Stimulated activated memory B cell treated with anti-CD40 and anti-IgM and Interleukin-4, amounts not matched to agents 10 μg/mL and 1 μg/mL and 100 μg/mL, for 72 hours (primary cell): ENCODE data around the gene CCDC60.

ENCODE experiments used
- ATAC-seq: fragments of 150-1000 bp; cut with Tn5 transposase; 2 replicates; pipeline ENCODE4 v1.10.0; 2021
- H3K27ac Mint-ChIP-seq: one replicate; pipeline ENCODE4 v1.8.0; 2022; ENCODE audit warnings: mild to moderate bottlenecking, mixed read lengths
- H3K27me3 Mint-ChIP-seq: one replicate; pipeline ENCODE4 v1.8.0; 2022; ENCODE audit warnings: mixed read lengths
- H3K36me3 Mint-ChIP-seq: one replicate; pipeline ENCODE4 v1.8.0; 2022; ENCODE audit warnings: mixed read lengths
- H3K4me1 Mint-ChIP-seq: one replicate; pipeline ENCODE4 v1.8.0; 2022; ENCODE audit warnings: mixed read lengths
- H3K4me3 Mint-ChIP-seq: one replicate; pipeline ENCODE4 v1.8.0; 2022; ENCODE audit warnings: mild to moderate bottlenecking, moderate library complexity, mixed read lengths
- H3K9me3 Mint-ChIP-seq: one replicate; pipeline ENCODE4 v1.8.0; 2022; ENCODE audit warnings: mixed read lengths

Gene CCDC60

DNA sequence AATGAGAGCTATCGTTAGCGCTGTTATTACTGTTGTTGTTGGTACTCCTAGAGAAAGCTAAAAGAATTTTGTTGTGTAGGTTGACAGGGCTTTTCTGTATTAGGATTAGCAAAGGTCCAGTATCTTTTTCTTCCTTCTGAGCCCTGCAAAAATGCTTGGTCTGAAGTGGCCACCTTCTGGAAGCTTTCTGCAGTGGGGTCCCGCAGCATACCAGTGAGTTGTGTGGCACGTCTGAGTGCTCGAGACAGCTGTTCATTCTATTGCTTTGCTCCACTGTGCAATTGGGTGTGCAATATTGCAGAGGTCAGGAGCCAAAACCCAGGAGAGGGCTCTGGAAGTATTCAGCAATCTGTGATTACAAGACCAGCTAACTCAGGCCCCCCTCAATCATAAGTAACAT lies 57.1 kb downstream of the CCDC60 start:
- H3K27ac Mint-ChIP-seq: no peak overlapping the region
- H3K36me3 Mint-ChIP-seq: no peaks in the 10 kb centered on the region
- peaks cover 4% of the 10 kb centered on the region for H3K9me3 Mint-ChIP-seq
- ATAC-seq: no peak
- H3K27me3 Mint-ChIP-seq: peaks cover 7% of the 10 kb centered on the region
- no peak overlapping the region for H3K4me3 Mint-ChIP-seq
- no peaks in the 10 kb centered on the region for H3K4me1 Mint-ChIP-seq

DNA sequence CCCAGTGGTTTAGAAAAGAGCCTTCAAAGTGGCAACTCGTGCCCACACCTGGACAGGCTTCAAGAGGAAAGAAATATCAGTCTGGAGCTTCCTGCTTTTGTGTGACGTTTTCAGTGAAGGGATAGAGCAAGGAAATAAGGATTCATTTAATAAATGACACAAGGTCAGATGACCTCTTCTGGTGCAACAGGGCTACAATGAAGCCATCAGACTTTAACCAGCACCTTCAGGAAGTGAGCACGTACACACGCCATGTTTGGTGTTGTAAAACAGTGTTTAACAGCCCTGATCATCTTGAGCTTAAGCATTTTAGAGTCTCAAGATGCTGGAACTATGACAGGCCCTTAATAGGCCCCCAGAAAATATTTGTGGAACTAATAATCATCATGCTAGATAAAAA lies 59.1 kb downstream of the CCDC60 start:
- no peaks in the 10 kb centered on the region for H3K9me3 Mint-ChIP-seq
- H3K4me1 Mint-ChIP-seq: no peaks in the 10 kb centered on the region
- no peak for ATAC-seq
- H3K36me3 Mint-ChIP-seq: no peaks in the 10 kb centered on the region
- H3K27me3 Mint-ChIP-seq: no peaks in the 10 kb centered on the region
- no peak overlapping the region for H3K4me3 Mint-ChIP-seq
- H3K27ac Mint-ChIP-seq: no peak overlapping the region

DNA sequence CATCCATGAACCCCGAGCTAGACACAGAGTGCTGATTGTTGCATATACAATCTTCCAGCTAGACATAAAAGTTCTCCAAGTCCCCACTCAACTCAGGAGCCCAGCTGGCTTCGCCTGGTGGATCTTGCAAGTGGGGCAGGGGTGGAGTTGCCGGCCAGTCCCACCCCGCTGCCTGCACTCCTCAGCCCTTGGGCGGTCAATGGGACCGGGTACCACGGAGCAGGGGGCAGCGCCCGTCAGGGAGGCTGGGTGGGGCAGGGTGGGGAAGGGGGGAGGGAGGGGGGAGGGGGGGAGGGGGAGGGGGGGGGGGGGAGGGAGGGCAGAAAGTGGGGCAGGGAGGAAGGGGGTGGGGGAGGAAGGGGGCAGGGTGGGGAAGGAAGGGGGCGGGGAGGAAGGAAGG lies 63.0 kb downstream of the CCDC60 start:
- peaks cover 2% of the 10 kb centered on the region for H3K9me3 Mint-ChIP-seq
- ATAC-seq: no peak
- no peaks in the 10 kb centered on the region for H3K4me1 Mint-ChIP-seq
- no peaks in the 10 kb centered on the region for H3K27me3 Mint-ChIP-seq
- no peaks in the 10 kb centered on the region for H3K36me3 Mint-ChIP-seq
- H3K4me3 Mint-ChIP-seq: no peak overlapping the region
- no peak overlapping the region for H3K27ac Mint-ChIP-seq

DNA sequence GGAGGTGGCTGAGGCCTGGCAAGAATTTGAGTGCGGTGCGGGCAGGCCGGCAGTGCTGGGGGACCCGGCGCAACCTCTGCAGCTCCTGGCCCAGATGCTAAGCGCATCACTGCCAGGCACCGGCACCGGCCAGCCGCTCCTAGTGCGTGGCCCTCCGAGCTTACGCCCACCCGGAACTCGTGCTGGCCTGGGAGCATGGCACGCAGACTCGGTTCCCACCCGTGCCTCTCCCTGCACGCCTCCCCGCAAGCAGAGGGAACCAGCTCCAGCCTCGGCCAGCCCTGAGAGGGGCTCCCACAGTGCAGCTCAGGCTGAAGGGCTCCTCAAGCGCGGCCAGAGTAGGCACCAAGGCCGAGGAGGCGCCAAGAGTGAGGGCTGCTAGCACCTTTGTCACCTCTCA lies 63.7 kb downstream of the CCDC60 start:
- H3K4me3 Mint-ChIP-seq: no peak overlapping the region
- peaks cover 2% of the 10 kb centered on the region for H3K9me3 Mint-ChIP-seq
- H3K4me1 Mint-ChIP-seq: no peaks in the 10 kb centered on the region
- no peaks in the 10 kb centered on the region for H3K27me3 Mint-ChIP-seq
- no peak overlapping the region for H3K27ac Mint-ChIP-seq
- ATAC-seq: peak; percentile 31
- H3K36me3 Mint-ChIP-seq: no peaks in the 10 kb centered on the region

DNA sequence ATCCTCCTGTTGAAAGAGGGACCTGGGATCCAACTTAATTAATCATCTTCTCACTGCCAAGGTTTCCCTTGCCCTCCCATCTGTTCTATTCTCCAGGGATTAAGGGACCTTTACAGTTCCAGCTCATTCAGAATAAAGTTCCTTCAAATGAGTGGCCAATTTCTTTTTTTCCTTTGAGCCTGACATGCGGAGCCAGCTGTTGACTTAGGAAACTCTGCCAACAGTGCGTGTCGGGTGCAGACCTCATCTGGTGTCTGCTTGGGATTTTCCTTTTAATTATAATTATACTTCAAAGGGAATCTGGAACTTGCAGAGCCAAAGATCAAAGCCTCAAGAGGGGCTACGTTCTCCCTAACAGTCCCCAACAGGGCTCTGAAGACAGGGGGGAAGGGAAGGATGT lies 64.8 kb downstream of the CCDC60 start:
- H3K4me3 Mint-ChIP-seq: no peak overlapping the region
- H3K4me1 Mint-ChIP-seq: no peaks in the 10 kb centered on the region
- H3K27me3 Mint-ChIP-seq: no peaks in the 10 kb centered on the region
- no peaks in the 10 kb centered on the region for H3K36me3 Mint-ChIP-seq
- H3K9me3 Mint-ChIP-seq: peaks cover 2% of the 10 kb centered on the region
- no peak overlapping the region for H3K27ac Mint-ChIP-seq
- ATAC-seq: no peak

DNA sequence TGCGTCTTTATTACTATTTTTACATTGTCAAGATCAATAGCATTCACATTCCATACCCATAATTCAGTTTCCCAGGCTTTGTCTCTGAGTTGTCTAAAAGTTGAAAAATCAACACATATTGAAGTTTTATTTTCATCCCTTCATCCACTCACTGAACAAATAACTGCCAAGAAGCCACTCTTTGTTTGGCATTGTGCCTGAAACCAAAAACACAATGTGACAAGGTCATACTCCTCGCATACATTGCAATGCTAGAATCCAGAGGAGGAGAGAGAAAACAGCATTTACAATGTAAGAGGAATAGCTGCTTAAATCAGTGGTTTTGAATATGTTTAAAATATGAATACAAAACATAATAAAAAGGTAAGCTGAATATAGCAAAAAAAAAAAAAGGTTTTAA lies 71.8 kb downstream of the CCDC60 start:
- H3K27me3 Mint-ChIP-seq: peaks cover 23% of the 10 kb centered on the region
- ATAC-seq: no peak
- no peak overlapping the region for H3K27ac Mint-ChIP-seq
- no peaks in the 10 kb centered on the region for H3K9me3 Mint-ChIP-seq
- no peak overlapping the region for H3K4me3 Mint-ChIP-seq
- H3K4me1 Mint-ChIP-seq: no peaks in the 10 kb centered on the region
- no peaks in the 10 kb centered on the region for H3K36me3 Mint-ChIP-seq

DNA sequence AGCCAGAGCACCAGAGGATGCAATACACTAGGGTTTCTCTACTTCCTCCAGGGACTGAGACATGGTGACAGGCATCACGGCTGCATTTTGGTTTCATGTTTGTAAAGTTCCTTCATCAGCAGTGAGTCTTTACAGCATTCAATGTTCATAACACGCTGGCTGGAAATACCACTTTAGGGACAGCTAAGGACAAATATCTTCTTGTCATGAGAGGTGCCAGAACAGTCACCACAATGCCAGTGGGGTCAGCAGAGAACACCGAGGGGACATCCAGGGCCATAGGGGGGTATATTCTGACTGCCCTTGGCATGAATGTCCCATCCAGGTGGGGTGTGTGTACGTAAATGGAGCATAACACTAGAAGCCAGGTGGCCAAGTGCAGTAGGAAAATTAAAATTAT lies 72.3 kb downstream of the CCDC60 start:
- Mint-ChIP-seq H3K36me3 (no peaks in the 10 kb centered on the region), H3K9me3 (no peaks in the 10 kb centered on the region), H3K4me3 (no peak overlapping the region), H3K27me3 (peaks cover 24% of the 10 kb centered on the region), H3K4me1 (no peaks in the 10 kb centered on the region), H3K27ac (no peak overlapping the region)
- ATAC-seq: no peak

DNA sequence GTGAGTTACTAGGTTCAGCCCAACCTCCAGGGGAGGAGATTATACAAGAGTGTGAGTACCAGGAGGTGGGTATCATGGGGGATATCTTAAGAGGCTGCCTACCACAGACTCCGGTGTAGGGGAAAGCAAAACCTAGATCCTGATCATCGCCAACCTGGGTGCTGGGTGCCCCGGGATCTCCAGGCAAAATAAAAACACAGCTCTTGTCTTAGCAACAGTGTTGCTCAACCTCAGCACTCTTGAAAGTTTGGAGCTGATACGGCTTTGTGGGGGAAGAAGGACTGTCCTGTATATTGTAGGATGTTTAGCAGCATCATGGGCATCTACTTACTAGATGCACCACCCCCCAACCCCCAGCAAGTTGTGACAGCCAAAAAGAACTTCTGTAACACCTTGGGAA lies 74.5 kb downstream of the CCDC60 start:
- Mint-ChIP-seq H3K27ac (no peak overlapping the region), H3K4me3 (no peak overlapping the region), H3K9me3 (no peaks in the 10 kb centered on the region), H3K27me3 (peaks cover 38% of the 10 kb centered on the region), H3K4me1 (peaks cover 9% of the 10 kb centered on the region), H3K36me3 (no peaks in the 10 kb centered on the region)
- no peak for ATAC-seq

DNA sequence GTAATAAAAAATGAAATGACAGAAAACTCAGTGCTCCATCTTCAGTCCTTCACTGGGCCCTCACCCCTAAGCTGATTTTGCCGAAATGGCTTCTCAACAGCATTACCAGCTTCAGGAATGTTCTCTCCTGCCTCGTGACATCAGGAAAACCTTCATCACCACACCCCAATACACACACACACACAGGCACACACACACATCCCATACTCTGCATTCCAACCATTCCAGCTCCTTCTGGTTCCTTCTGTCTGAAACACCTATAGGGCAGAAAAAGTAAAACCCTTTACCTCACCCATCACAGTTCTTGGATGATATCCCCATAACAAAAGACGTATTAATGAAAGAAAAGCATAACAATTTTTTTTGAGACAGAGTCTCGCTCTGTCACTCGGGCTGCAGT lies 75.9 kb downstream of the CCDC60 start:
- no peaks in the 10 kb centered on the region for H3K36me3 Mint-ChIP-seq
- H3K27ac Mint-ChIP-seq: no peak overlapping the region
- H3K27me3 Mint-ChIP-seq: peaks cover 46% of the 10 kb centered on the region
- peaks cover 9% of the 10 kb centered on the region for H3K4me1 Mint-ChIP-seq
- H3K9me3 Mint-ChIP-seq: no peaks in the 10 kb centered on the region
- no peak for ATAC-seq
- H3K4me3 Mint-ChIP-seq: no peak overlapping the region

DNA sequence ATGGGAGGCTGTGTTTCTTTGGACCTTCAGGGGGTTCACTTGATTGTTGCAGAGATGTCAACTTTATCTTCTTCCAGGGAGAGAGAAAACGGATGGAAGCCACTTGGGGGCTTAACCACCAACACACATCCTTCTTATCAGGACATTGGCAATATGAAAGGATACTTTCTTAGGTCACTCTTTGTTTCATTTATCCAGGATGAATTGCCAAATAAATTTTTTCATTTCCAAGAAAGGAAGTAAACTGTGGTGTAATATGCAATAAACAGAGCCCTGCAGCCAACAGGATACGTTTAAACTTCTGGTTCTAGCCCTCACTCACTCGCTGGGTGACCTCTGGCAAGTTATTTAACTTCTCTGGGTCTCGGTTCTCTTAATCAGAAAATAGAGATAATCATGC lies 77.8 kb downstream of the CCDC60 start:
- no peaks in the 10 kb centered on the region for H3K36me3 Mint-ChIP-seq
- no peak for ATAC-seq
- H3K27ac Mint-ChIP-seq: no peak overlapping the region
- peaks cover 9% of the 10 kb centered on the region for H3K4me1 Mint-ChIP-seq
- no peak overlapping the region for H3K4me3 Mint-ChIP-seq
- H3K27me3 Mint-ChIP-seq: peaks cover 42% of the 10 kb centered on the region
- H3K9me3 Mint-ChIP-seq: no peaks in the 10 kb centered on the region

DNA sequence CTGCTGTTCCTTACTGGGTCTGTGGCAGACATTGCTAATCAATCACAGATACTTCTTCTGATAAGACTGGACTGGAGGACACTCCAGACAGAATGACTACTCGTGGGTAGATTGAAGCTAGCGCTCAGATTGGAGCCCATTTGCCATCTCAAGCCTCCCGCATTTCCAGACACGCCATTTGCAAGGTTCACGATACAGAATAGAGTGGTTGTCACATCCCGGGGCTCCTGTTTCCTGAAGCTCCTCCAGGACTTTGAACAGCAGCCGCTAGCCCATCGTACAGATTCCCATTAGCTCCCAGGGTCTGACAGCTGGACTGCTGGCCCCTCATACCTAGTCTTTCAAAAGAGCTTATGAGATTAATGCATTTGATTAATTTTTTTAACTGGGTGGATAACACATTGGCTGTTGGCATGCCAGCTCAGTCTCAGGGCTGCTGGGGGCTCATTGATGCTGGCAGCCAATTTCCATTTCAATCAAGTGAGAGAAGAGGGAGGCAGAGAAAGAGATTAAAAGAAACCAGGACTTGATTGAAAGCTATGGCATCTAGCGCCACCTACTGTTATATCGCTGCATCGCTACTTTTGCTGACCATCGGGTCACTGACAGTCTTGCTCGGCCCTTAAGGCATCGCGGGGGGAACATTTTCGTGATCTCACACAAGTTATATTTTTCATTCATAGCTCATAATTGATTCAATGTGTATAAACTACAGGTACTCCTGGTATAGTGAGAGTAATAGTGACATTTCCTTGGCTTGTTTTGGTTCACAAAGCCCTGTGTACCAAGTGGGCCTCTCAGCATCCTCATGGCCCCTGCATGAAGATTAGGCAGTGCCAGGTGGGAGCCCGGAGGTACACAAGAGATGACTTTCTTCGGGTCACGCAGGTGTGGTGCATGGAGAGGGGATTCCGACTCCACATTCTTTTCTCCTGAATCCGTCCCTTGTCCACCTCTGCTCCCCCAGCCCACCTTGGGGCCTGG lies 78.6 kb downstream of the CCDC60 start:
- Mint-ChIP-seq H3K4me3 (no peak overlapping the region), H3K27me3 (peaks cover 46% of the 10 kb centered on the region), H3K36me3 (no peaks in the 10 kb centered on the region), H3K9me3 (no peaks in the 10 kb centered on the region), H3K4me1 (peaks cover 9% of the 10 kb centered on the region), H3K27ac (no peak overlapping the region)
- ATAC-seq: no peak

DNA sequence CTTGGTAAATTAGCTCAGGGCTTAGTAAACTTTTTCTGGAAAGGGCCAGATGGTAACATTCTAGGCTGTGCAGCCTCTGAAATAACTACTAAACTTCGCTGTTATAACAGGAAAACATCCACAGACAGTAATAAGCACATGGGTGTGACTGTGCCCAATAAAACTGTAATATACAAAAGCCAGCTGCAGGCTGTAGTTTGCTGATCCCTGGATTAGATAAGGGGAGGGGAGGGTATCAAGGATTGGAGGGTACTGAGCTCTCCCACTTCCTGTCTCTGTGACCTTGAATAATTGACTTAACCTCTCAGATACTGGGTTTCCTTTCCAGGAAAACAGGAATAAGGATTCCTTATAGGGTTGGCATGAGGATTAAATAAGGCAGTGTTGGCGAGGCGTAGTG lies 81.2 kb downstream of the CCDC60 start:
- H3K27me3 Mint-ChIP-seq: peaks cover 51% of the 10 kb centered on the region
- ATAC-seq: no peak
- no peaks in the 10 kb centered on the region for H3K36me3 Mint-ChIP-seq
- H3K27ac Mint-ChIP-seq: no peak overlapping the region
- peaks cover 9% of the 10 kb centered on the region for H3K4me1 Mint-ChIP-seq
- H3K9me3 Mint-ChIP-seq: no peaks in the 10 kb centered on the region
- no peak overlapping the region for H3K4me3 Mint-ChIP-seq

DNA sequence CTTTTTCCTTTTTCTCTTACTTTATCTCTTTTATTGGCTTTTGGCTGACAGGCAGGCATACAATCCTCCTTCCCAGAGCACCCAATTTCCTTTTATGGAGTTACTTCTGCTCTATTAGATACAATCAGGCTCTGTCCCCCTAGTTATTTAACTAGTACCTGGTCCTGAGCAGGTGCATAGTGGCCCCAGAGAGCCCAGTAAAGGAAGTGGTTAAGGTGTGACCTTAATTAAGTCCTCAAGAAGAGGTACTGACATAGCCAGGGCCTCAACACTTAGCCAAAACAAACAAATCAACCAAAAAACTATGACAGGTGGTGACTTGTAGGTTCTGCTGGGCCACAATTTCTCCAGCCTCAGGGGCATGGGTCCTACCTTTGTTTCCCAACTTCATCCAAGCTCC lies 82.9 kb downstream of the CCDC60 start:
- Mint-ChIP-seq H3K27me3 (peaks cover 43% of the 10 kb centered on the region), H3K27ac (no peak overlapping the region)

DNA sequence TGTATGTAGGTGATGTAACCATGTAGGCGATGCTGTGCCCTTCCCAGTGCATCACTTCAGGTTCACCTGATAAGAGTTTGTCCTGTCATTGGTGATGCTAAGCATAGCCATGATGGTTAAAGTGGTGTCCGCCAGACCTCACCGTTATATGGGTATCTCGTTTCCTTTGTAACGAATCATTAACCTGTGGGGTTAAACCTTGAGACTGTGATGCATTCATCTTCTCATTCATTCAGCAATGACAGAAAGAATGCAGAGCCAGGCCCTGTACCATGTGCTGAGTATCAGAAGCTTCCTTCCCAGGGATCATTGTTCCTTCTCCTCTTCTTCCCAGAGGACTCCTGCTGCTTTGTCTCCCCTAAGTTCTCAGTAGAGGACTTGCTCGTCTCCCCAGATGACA lies 84.9 kb downstream of the CCDC60 start:
- Mint-ChIP-seq H3K27me3 (peaks cover 36% of the 10 kb centered on the region), H3K36me3 (no peaks in the 10 kb centered on the region), H3K9me3 (peaks cover 5% of the 10 kb centered on the region), H3K27ac (no peak overlapping the region), H3K4me3 (no peak overlapping the region), H3K4me1 (no peaks in the 10 kb centered on the region)
- ATAC-seq: no peak

More for the DNA sequence above, 82.9 kb downstream of the CCDC60 start:
- ATAC-seq: no peak
- H3K4me1 Mint-ChIP-seq: peaks cover 9% of the 10 kb centered on the region
- no peak overlapping the region for H3K4me3 Mint-ChIP-seq
- H3K9me3 Mint-ChIP-seq: peaks cover 5% of the 10 kb centered on the region
- no peaks in the 10 kb centered on the region for H3K36me3 Mint-ChIP-seq

DNA sequence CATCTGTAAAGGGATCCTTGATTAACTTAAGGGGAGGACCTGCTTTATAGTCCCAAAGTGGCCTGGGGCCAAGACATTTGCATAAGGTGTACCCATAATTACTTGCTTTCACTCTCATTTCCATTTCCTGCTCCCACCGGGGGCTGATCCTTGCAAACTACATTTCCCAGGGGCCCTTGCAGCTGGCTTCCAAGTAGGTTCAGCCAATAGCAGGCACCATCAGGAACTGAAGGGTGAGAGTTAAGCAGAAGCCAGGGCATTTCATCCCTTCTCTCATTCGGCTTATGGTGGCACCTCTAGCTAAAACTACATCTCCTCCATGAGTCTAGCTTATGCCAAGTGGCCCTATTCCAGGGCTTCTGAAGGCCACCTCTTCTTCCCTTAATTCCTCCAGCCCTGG lies 88.8 kb downstream of the CCDC60 start:
- Mint-ChIP-seq H3K36me3 (no peaks in the 10 kb centered on the region), H3K4me3 (no peak overlapping the region), H3K4me1 (no peaks in the 10 kb centered on the region), H3K27ac (no peak overlapping the region), H3K9me3 (peaks cover 8% of the 10 kb centered on the region), H3K27me3 (peaks cover 18% of the 10 kb centered on the region)
- ATAC-seq: no peak

DNA sequence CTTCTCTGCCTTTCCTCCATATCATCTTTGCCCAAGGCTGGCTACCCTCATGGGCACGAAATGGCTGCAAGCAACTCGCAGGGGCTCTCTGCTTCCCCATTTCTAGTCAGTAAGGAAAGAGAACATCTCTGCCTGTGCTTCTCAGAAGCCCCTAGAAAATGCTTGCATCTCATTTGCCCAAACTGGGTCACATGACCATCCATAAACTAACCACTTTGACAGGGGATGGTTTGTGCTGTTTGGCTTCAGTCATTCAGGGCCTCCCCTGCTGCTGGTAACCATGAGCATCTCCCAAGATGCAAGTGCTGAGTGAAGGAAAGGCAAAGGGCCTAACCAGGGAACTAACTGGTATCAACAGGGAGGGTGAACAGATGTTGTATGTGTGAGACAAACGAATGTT lies 91.1 kb downstream of the CCDC60 start:
- Mint-ChIP-seq H3K4me1 (no peaks in the 10 kb centered on the region), H3K27ac (no peak overlapping the region), H3K36me3 (no peaks in the 10 kb centered on the region), H3K4me3 (no peak overlapping the region), H3K27me3 (peaks cover 10% of the 10 kb centered on the region), H3K9me3 (peaks cover 8% of the 10 kb centered on the region)
- no peak for ATAC-seq
